NCI-H2196 treated with DMSO at 0.1 percent for 48 hours (cell line): ENCODE data around the gene VASH2.
"Not testable (repeated sequence)": the region's sequence is repeated elsewhere in the genome, so short reads cannot be mapped to it uniquely, and the experiment has no call there.

Experiments
- DNase-seq: peaks from one replicate; lab custom pipeline; 2025; ENCODE audit not compliant: unreplicated experiment; lab: John Stamatoyannopoulos, UW

Gene VASH2

DNA sequence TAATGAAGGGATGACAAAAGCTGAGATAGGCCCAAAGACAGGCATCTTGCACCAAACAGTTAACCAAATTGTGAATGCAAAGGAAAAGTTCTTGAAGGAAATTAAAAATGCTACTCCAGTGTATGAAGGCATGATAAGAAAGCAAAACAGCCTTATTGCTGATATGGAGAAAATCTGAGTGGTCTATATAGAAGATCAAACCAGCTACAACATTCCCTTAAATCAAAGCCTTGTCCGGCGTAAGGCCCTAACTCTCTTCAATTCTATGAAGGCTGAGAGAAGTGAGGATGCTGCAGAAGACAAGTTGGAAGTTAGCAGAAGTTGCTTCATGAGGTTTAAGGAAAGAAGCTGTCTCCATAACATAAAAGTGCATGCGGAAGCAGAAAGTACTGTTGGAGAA is 69.7 kb downstream of the VASH2 start:
- DNase-seq, result no peak

DNA sequence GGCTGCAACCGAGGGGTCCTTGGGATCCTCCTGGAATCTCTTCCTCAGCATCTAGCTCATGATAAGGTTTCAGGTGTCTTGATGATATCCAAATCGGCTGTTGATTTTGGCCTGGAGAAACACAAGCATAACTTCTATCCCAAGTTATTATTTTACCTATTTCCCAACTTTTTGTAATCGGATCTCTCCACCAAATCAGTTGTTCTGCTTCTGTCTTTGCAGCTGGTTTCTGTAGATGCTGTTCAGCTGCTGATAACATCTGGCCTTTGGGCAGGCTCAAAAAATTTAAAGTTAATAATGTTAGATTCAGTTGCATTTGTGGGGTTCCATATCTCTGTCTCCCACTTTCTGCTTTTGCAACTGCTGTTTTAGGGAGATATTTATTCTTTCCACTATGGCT is 76.7 kb downstream of the VASH2 start:
- not testable (repeated sequence) for DNase-seq

DNA sequence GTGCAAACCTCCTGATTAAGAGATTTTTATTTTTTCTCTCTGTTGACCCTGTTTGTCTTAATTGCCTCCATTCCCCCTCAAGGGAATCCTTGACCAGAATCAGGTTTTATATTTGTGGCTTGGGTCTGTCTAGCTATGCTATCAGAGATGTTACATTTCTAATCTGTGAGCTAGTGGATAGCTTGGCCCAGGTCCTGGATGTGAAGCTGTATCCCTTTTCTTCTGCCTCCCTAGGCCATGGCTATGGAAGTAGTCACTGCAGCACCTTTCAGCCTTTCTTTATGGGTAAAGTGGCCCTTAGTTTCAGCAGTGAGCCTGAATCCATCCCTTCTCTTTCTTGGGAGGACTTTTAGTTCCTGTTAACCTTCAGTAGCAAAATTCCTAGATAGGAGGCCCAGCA is 82.3 kb downstream of the VASH2 start:
- no peak for DNase-seq

DNA sequence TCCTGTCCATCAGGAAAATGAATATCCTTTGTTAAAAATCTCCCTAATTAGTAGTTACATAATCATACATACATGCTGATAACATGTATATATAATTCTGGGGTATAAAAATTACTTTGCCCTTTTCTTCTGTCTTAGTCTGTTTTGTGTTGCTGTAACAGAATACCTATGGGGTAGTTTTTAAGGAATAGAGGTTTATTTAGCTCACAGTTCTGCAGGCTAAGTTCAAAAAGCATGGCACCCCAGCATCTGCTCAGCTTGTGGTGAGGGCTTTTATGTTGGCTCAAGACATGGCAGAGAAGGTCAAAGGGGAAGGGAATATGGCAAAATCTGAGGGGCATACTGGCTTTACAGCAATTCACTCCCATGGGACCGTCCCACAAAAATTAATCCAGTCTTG is 84.4 kb downstream of the VASH2 start:
- DNase-seq, result no peak

DNA sequence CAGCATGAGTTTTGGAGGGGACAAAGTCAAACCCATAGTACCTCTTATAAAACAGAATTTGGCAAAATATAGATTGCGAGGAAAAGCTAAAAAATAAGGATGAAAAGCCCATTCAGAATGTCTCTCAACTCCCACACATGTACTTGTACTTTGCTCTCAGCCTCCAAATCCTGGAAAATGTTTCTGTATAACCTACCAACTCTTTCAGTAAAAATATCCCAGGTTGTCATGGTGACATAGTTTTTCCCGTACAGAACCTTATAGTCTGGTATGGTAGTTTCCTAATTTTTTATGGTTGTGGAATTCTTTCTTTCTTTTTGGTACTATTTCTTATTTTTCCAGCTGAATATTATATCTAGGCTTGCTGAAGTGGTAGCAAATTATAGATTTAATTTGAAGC is 85.2 kb downstream of the VASH2 start:
- DNase-seq, result no peak
